ENCODE results near the gene CIB4. TPM values are rescaled to one million over a fixed set of nuclear protein-coding genes. Genes with fewer than 3 reads are reported as not detected.
"Not testable (repeated sequence)": the region's sequence is repeated elsewhere in the genome, so short reads cannot be mapped to it uniquely, and the experiment has no call there.

CIB4 gene
- total and polyA plus RNA-seq, 7 donors: not detected

- Histone ChIP-seq H3K27me3 (no peaks in the 10 kb centered on the region), H3K9me3 (no peaks in the 10 kb centered on the region), H3K4me3 (no peak overlapping the region), H3K4me1 (no peaks in the 10 kb centered on the region), H3K27ac (no peak overlapping the region), H3K36me3 (no peaks in the 10 kb centered on the region)
- TF ChIP-seq CTCF (IDR thresholded peaks at IDR 0.05) (no peak), POLR2AphosphoS5 (IDR thresholded peaks at IDR 0.05) (no peak), EP300 (IDR thresholded peaks at IDR 0.05) (no peak)
- intact Hi-C loops (cut with DNase I): no loop called here
- WGBS, 2 donors: 84 to 88% methylated on average over 1 of the region's 1 CpG
- no peak for DNase-seq
These were observed 19.3 kb upstream of the CIB4 start for GRCh38 chr2:26660363-26660962.

GRCh38 chr2:26658691-26659346, 17.7 kb upstream of the CIB4 start:
- Histone ChIP-seq H3K36me3 (no peaks in the 10 kb centered on the region), H3K9me3 (no peaks in the 10 kb centered on the region), H3K27ac (no peak overlapping the region), H3K4me1 (no peaks in the 10 kb centered on the region), H3K27me3 (no peaks in the 10 kb centered on the region), H3K4me3 (no peak overlapping the region)
- TF ChIP-seq POLR2A (IDR thresholded peaks at IDR 0.05): no peak
- no peak for TF ChIP-seq POLR2AphosphoS5 (IDR thresholded peaks at IDR 0.05)
- TF ChIP-seq CTCF (IDR thresholded peaks at IDR 0.05): no peak
- no peak for TF ChIP-seq EP300 (IDR thresholded peaks at IDR 0.05)
- 47 to 69% methylated on average over 6 of the region's 6 CpGs for WGBS, 2 donors
- intact Hi-C loops (cut with DNase I): no loop called here
- DNase-seq: no peak

- no peak overlapping the region for H3K4me3 ChIP-seq
- no peak overlapping the region for H3K27ac ChIP-seq
- 79 to 91% methylated on average over 4 of the region's 4 CpGs for WGBS, 2 donors
- no peak for TF ChIP-seq EP300 (IDR thresholded peaks at IDR 0.05)
- no peak for TF ChIP-seq POLR2A (IDR thresholded peaks at IDR 0.05)
- TF ChIP-seq CTCF (IDR thresholded peaks at IDR 0.05): no peak
- no peak for TF ChIP-seq POLR2AphosphoS5 (IDR thresholded peaks at IDR 0.05)
- no peaks in the 10 kb centered on the region for H3K36me3 ChIP-seq
- no peaks in the 10 kb centered on the region for H3K27me3 ChIP-seq
- no peaks in the 10 kb centered on the region for H3K4me1 ChIP-seq
- DNase-seq: no peak
- intact Hi-C loops (cut with DNase I): no loop called here
- H3K9me3 ChIP-seq: no peaks in the 10 kb centered on the region
These were observed 16.1 kb upstream of the CIB4 start for GRCh38 chr2:26657265-26657664.

- Histone ChIP-seq H3K36me3 (no peaks in the 10 kb centered on the region), H3K9me3 (no peaks in the 10 kb centered on the region), H3K27ac (no peak overlapping the region), H3K4me3 (no peak overlapping the region), H3K27me3 (no peaks in the 10 kb centered on the region), H3K4me1 (no peaks in the 10 kb centered on the region)
- WGBS, 2 donors: 89 to 91% methylated on average over 9 of the region's 9 CpGs
- DNase-seq: no peak
- intact Hi-C loops (cut with DNase I): no loop called here
- TF ChIP-seq POLR2A (IDR thresholded peaks at IDR 0.05): no peak
- no peak for TF ChIP-seq EP300 (IDR thresholded peaks at IDR 0.05)
- TF ChIP-seq CTCF (IDR thresholded peaks at IDR 0.05): no peak
- no peak for TF ChIP-seq POLR2AphosphoS5 (IDR thresholded peaks at IDR 0.05)
These were observed 14.5 kb upstream of the CIB4 start for GRCh38 chr2:26655611-26656195.

- H3K27me3 ChIP-seq; H3K36me3 ChIP-seq; H3K4me3 ChIP-seq; H3K27ac ChIP-seq; H3K9me3 ChIP-seq; H3K4me1 ChIP-seq; intact Hi-C loops (cut with DNase I); DNase-seq: not testable (repeated sequence)
- 36 to 88% methylated on average over 1 of the region's 1 CpG for WGBS, 2 donors
These were observed 14.0 kb upstream of the CIB4 start for GRCh38 chr2:26655120-26655519.

Measured in sigmoid colon (tissue), 7 donors.